ENCODE results near the gene NAA10.

DNA sequence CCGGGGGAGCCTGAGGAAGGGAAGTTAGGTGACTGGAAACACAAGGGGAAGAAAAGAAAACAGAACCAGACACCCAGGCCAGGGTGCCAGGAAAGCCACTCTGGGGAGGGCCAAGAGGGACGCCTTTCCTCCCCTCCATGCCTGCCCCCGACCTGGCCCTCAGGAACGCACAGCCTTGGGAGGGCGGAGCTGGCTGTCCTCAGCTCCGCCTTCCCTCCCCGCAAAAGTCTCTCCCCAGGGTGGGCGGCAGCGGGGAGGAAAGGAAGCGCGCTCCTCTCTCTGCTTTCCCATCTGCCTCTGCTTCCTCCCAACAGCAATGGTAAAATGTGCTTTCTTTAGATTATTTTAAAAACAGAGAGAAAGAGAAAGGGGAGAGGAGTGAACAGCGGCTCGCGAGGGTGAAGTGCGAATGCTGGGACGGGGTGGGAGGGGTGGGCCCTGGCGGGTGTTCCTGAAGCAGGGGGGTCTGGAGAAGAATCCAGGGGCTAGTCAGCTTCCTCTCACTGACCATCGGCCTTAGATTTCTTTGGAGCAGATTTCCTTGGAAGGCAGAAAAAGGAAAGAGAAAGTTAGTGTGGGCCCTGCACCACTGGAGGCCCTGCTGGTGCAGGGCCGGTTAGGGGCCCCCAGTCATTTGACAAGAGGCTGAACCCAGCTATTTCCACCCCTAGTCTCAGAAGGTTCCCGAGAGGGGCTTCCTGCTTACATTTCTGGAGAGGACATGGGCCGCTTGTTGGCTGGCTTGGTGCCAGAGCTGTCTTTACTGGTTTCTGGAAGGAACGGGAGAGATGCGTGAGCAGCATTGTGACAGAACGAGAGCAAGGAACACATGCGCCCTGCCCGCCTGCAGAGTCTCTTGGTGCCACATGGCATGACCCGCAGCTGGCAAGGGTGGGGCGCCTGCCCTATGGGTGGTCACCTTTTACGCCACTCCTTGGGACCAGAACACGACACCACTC is 14.3 kb upstream of the NAA10 start:
- TF ChIP-seq, protein P1, sequence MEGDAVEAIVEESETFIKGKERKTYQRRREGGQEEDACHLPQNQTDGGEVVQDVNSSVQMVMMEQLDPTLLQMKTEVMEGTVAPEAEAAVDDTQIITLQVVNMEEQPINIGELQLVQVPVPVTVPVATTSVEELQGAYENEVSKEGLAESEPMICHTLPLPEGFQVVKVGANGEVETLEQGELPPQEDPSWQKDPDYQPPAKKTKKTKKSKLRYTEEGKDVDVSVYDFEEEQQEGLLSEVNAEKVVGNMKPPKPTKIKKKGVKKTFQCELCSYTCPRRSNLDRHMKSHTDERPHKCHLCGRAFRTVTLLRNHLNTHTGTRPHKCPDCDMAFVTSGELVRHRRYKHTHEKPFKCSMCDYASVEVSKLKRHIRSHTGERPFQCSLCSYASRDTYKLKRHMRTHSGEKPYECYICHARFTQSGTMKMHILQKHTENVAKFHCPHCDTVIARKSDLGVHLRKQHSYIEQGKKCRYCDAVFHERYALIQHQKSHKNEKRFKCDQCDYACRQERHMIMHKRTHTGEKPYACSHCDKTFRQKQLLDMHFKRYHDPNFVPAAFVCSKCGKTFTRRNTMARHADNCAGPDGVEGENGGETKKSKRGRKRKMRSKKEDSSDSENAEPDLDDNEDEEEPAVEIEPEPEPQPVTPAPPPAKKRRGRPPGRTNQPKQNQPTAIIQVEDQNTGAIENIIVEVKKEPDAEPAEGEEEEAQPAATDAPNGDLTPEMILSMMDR (IDR thresholded peaks at IDR 0.05) = no peak
- TF ChIP-seq POLR2A (IDR thresholded peaks at IDR 0.05; ENCODE audit: low read depth) (no peak), POLR2AphosphoS5 (IDR thresholded peaks at IDR 0.05) (no peak)

Measured in esophagus muscularis mucosa (tissue), 3 donors.